Measurements from ENCODE around the gene SYT3. TPM values are rescaled to one million over a fixed set of nuclear protein-coding genes. Genes with fewer than 3 reads are reported as not detected.

Gene SYT3
- total RNA-seq, 1 donor from 2014 or later, result 1.8 TPM

- Mint-ChIP-seq H3K4me3 (ENCODE audit: low read depth) (no peak overlapping the region), H3K27me3 (peaks cover 60% of the 10 kb centered on the region), H3K36me3 (ENCODE audit: insufficient read depth) (no peaks in the 10 kb centered on the region), H3K4me1 (ENCODE audit: low read depth) (peaks cover 2% of the 10 kb centered on the region), H3K9me3 (ENCODE audit: low read depth) (no peaks in the 10 kb centered on the region), H3K27ac (no peak overlapping the region)
- no peak for DNase-seq (ENCODE audit: low spot score, unreplicated experiment)
- TF ChIP-seq, protein P1, sequence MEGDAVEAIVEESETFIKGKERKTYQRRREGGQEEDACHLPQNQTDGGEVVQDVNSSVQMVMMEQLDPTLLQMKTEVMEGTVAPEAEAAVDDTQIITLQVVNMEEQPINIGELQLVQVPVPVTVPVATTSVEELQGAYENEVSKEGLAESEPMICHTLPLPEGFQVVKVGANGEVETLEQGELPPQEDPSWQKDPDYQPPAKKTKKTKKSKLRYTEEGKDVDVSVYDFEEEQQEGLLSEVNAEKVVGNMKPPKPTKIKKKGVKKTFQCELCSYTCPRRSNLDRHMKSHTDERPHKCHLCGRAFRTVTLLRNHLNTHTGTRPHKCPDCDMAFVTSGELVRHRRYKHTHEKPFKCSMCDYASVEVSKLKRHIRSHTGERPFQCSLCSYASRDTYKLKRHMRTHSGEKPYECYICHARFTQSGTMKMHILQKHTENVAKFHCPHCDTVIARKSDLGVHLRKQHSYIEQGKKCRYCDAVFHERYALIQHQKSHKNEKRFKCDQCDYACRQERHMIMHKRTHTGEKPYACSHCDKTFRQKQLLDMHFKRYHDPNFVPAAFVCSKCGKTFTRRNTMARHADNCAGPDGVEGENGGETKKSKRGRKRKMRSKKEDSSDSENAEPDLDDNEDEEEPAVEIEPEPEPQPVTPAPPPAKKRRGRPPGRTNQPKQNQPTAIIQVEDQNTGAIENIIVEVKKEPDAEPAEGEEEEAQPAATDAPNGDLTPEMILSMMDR (IDR thresholded peaks at IDR 0.05; ENCODE audit: unreplicated experiment), result peak; percentile 81
Observed at GRCh38 chr19:50669302-50670101, 29.8 kb upstream of the SYT3 start.

- no peak overlapping the region for H3K4me3 Mint-ChIP-seq (ENCODE audit: low read depth)
- peaks cover 60% of the 10 kb centered on the region for H3K27me3 Mint-ChIP-seq
- no peaks in the 10 kb centered on the region for H3K36me3 Mint-ChIP-seq (ENCODE audit: insufficient read depth)
- no peak overlapping the region for H3K27ac Mint-ChIP-seq
- H3K4me1 Mint-ChIP-seq (ENCODE audit: low read depth), result peaks cover 2% of the 10 kb centered on the region
- H3K9me3 Mint-ChIP-seq (ENCODE audit: low read depth), result no peaks in the 10 kb centered on the region
- DNase-seq (ENCODE audit: low spot score, unreplicated experiment), result no peak
- TF ChIP-seq, protein P1 (IDR thresholded peaks at IDR 0.05; ENCODE audit: unreplicated experiment), result no peak
Observed at GRCh38 chr19:50668879-50669278, 29.2 kb upstream of the SYT3 start.

- Mint-ChIP-seq H3K4me3 (ENCODE audit: low read depth) (no peak overlapping the region), H3K4me1 (ENCODE audit: low read depth) (peaks cover 2% of the 10 kb centered on the region), H3K9me3 (ENCODE audit: low read depth) (no peaks in the 10 kb centered on the region), H3K27me3 (peaks cover 57% of the 10 kb centered on the region), H3K27ac (no peak overlapping the region), H3K36me3 (ENCODE audit: insufficient read depth) (no peaks in the 10 kb centered on the region)
- TF ChIP-seq, protein P1 (IDR thresholded peaks at IDR 0.05; ENCODE audit: unreplicated experiment), result no peak
- DNase-seq (ENCODE audit: low spot score, unreplicated experiment), result no peak
Observed at GRCh38 chr19:50668416-50668815, 28.7 kb upstream of the SYT3 start.

DNA sequence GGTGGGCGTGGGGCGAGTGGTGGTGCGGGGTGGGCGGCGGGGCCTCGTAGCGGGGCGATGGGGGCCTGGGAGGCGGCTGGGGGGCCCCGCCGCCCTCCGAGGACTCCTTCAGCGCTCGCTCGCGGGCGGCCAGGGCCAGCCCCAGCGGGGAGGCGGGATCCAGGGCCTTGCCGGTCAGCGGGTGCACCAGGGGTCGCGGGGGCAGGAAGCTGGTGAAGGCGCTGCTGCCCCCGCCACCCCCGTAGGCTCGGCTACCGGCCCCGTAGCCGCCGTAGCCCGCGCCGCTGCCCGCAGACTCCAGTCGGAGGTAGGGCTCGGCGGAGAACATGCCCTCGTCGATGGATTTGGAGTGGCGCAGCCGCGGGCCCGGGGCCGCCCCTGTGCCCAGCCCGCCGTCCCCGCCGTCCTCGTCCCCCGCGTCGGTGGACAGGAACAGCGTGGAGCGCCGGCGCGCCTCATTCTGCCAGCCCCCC, 28.1 kb upstream of the SYT3 start:
- Mint-ChIP-seq H3K27me3 (peaks cover 56% of the 10 kb centered on the region), H3K36me3 (ENCODE audit: insufficient read depth) (no peaks in the 10 kb centered on the region)

DNA sequence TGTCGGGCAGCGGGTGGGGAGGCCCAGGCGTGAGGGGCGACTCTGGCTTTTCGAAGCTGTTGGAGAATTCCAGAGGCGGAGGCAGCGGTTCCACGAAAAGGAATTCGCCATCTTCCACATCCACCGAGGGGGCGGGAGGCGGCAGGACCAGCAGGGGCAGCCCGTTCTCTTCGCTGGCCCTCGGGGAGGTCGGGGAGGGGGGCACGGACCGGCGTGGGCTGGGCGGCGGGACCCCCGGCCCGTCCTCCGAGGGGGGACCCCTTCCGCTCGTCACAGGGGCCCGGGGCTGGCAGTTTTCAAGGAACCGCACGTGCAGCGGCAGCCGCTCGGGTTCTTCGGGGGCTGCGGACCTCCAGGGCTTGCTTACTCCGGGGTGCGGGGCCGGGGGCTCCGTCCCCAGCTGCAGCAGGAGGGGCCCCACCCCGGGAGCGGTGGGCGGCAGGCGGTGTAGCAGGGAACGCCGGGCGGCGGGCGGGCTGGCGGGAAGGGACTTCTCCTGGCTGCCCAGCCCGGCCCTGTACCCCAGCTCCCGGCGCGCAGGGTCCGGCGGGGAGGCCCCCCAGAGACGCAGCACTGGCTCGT, 27.6 kb upstream of the SYT3 start:
- Mint-ChIP-seq H3K4me1 (ENCODE audit: low read depth) (peaks cover 2% of the 10 kb centered on the region), H3K9me3 (ENCODE audit: low read depth) (no peaks in the 10 kb centered on the region), H3K27ac (no peak overlapping the region), H3K36me3 (ENCODE audit: insufficient read depth) (no peaks in the 10 kb centered on the region), H3K27me3 (peaks cover 54% of the 10 kb centered on the region), H3K4me3 (ENCODE audit: low read depth) (no peak overlapping the region)
- TF ChIP-seq, protein P1 (IDR thresholded peaks at IDR 0.05; ENCODE audit: unreplicated experiment), result no peak
- DNase-seq (ENCODE audit: low spot score, unreplicated experiment), result no peak

More for the DNA sequence above, 28.1 kb upstream of the SYT3 start:
- TF ChIP-seq, protein P1 (IDR thresholded peaks at IDR 0.05; ENCODE audit: unreplicated experiment), result no peak
- Mint-ChIP-seq H3K27ac (no peak overlapping the region), H3K4me3 (ENCODE audit: low read depth) (no peak overlapping the region), H3K4me1 (ENCODE audit: low read depth) (peaks cover 2% of the 10 kb centered on the region), H3K9me3 (ENCODE audit: low read depth) (no peaks in the 10 kb centered on the region)
- no peak for DNase-seq (ENCODE audit: low spot score, unreplicated experiment)
